ENCODE data around the gene SUMO4.

The SUMO4 gene

DNA sequence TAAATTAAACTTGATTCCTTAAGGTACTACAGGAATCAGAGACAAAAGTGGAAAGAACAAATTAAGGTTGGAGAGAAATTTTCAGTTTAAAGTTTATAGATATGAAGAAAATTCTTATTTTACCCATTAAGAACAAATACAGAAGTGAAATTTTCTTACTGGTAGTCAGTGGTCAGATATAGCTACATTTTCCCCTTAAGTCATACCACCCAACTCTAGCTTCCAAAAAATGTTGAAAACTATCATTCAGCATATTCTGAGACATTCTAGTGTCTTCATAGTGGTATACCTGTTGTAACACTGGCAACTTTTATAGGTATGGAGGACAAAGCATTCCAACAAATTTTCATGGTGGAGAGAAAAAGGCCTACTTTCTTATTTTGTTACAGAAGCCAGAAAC is 15.6 kb upstream of the SUMO4 start:
- Histone ChIP-seq H2AFZ (ENCODE audit: low read length) (no peak overlapping the region), H3K27me3 (ENCODE audit: insufficient read depth, low read length, poor library complexity, severe bottlenecking) (no peaks in the 10 kb centered on the region), H4K20me1 (ENCODE audit: insufficient read depth, low read length, poor library complexity, severe bottlenecking) (no peaks in the 10 kb centered on the region), H3K9ac (ENCODE audit: low read depth, low read length, poor library complexity, severe bottlenecking) (no peak overlapping the region), H3K36me3 (ENCODE audit: insufficient read depth, low read length) (peaks cover 52% of the 10 kb centered on the region), H3K4me1 (ENCODE audit: insufficient read depth, low read length, poor library complexity, severe bottlenecking) (peaks cover 5% of the 10 kb centered on the region), H3K4me3 (ENCODE audit: low read length, poor library complexity, severe bottlenecking) (no peak overlapping the region), H3F3A (ENCODE audit: low read depth) (no peaks in the 10 kb centered on the region), H3K9me2 (replicated peaks; ENCODE audit: low read depth, low read length) (no peaks in the 10 kb centered on the region), H3K4me2 (ENCODE audit: low read depth, low read length, poor library complexity, severe bottlenecking) (no peak overlapping the region), H3K79me2 (ENCODE audit: insufficient read depth, low read length) (0 out of 2 replicates have a peak, but pooled peaks cover 5% of the 10 kb centered on the region), H3K9me3 (ENCODE audit: insufficient read depth, low read depth, low read length) (no peaks in the 10 kb centered on the region)
- TF ChIP-seq EZH2phosphoT487 (IDR thresholded peaks at IDR 0.05; ENCODE audit: borderline replicate concordance) (no peak), CTCF (conservative IDR thresholded peaks at IDR 0.05; ENCODE audit: low read length) (no peak)

GRCh38 chr6:149385998-149386646 is 13.9 kb upstream of the SUMO4 start:
- Histone ChIP-seq H3K4me1 (ENCODE audit: insufficient read depth, low read length, poor library complexity, severe bottlenecking) (peaks cover 5% of the 10 kb centered on the region), H4K20me1 (ENCODE audit: insufficient read depth, low read length, poor library complexity, severe bottlenecking) (no peaks in the 10 kb centered on the region), H2AFZ (ENCODE audit: low read length) (no peak overlapping the region), H3K36me3 (ENCODE audit: insufficient read depth, low read length) (peaks cover 36% of the 10 kb centered on the region; the same call in 1 of the 2 replicates), H3F3A (ENCODE audit: low read depth) (no peaks in the 10 kb centered on the region), H3K27me3 (ENCODE audit: insufficient read depth, low read length, poor library complexity, severe bottlenecking) (no peaks in the 10 kb centered on the region), H3K9me3 (ENCODE audit: insufficient read depth, low read depth, low read length) (no peaks in the 10 kb centered on the region), H3K4me2 (ENCODE audit: low read depth, low read length, poor library complexity, severe bottlenecking) (no peak overlapping the region), H3K4me3 (ENCODE audit: low read length, poor library complexity, severe bottlenecking) (no peak overlapping the region), H3K9me2 (replicated peaks; ENCODE audit: low read depth, low read length) (no peaks in the 10 kb centered on the region), H3K79me2 (ENCODE audit: insufficient read depth, low read length) (0 out of 2 replicates have a peak, but pooled peaks cover 5% of the 10 kb centered on the region), H3K9ac (ENCODE audit: low read depth, low read length, poor library complexity, severe bottlenecking) (no peak overlapping the region)
- TF ChIP-seq EZH2phosphoT487 (IDR thresholded peaks at IDR 0.05; ENCODE audit: borderline replicate concordance) (no peak), CTCF (conservative IDR thresholded peaks at IDR 0.05; ENCODE audit: low read length) (no peak)

GRCh38 chr6:149387779-149388512 is 12.1 kb upstream of the SUMO4 start:
- H3K4me1 ChIP-seq (ENCODE audit: insufficient read depth, low read length, poor library complexity, severe bottlenecking): peaks cover 7% of the 10 kb centered on the region
- H3K9me3 ChIP-seq (ENCODE audit: insufficient read depth, low read depth, low read length): no peaks in the 10 kb centered on the region
- H3K9me2 ChIP-seq (replicated peaks; ENCODE audit: low read depth, low read length): no peaks in the 10 kb centered on the region
- 0 out of 2 replicates have a peak, but pooled peaks cover 3% of the 10 kb centered on the region for H3F3A ChIP-seq (ENCODE audit: low read depth)
- peaks cover 3% of the 10 kb centered on the region; the same call in 1 of the 2 replicates for H3K79me2 ChIP-seq (ENCODE audit: insufficient read depth, low read length)
- no peak overlapping the region for H3K9ac ChIP-seq (ENCODE audit: low read depth, low read length, poor library complexity, severe bottlenecking)
- peaks cover 21% of the 10 kb centered on the region; the same call in 1 of the 2 replicates for H3K36me3 ChIP-seq (ENCODE audit: insufficient read depth, low read length)
- no peaks in the 10 kb centered on the region for H4K20me1 ChIP-seq (ENCODE audit: insufficient read depth, low read length, poor library complexity, severe bottlenecking)
- H3K27me3 ChIP-seq (ENCODE audit: insufficient read depth, low read length, poor library complexity, severe bottlenecking): no peaks in the 10 kb centered on the region
- H3K4me3 ChIP-seq (ENCODE audit: low read length, poor library complexity, severe bottlenecking): no peak overlapping the region
- TF ChIP-seq EZH2phosphoT487 (IDR thresholded peaks at IDR 0.05; ENCODE audit: borderline replicate concordance) (no peak), CTCF (conservative IDR thresholded peaks at IDR 0.05; ENCODE audit: low read length) (no peak)
- H3K4me2 ChIP-seq (ENCODE audit: low read depth, low read length, poor library complexity, severe bottlenecking): no peak overlapping the region
- H2AFZ ChIP-seq (ENCODE audit: low read length): no peak overlapping the region
